Endothelial cell of umbilical vein (primary cell): Measurements from ENCODE around the gene TRAPPC2L.

Experiments used
- CTCF ChIP-seq, 2 donors: IDR thresholded peaks; 1 replicate in 1 of 2; 2 replicates in 1 of 2; pipeline ENCODE4 v1.5.1; 2011; ENCODE audit warnings: low read length in 2 of 2, mild to moderate bottlenecking in 2 of 2, moderate library complexity in 2 of 2, control low read depth in 1 of 2, inconsistent platforms in 1 of 2, low read depth in 1 of 2; ENCODE audit not compliant: insufficient read depth in 1 of 2; ENCODE audit errors: extremely low read depth in 1 of 2
- EZH2 ChIP-seq: IDR thresholded peaks from 2 replicates; pipeline ENCODE4 v1.6.1; 2012; ENCODE audit warnings: borderline replicate concordance, low read depth, mild to moderate bottlenecking, moderate library complexity, low read length, inconsistent platforms; ENCODE audit not compliant: severe bottlenecking
- FOS ChIP-seq: IDR thresholded peaks from 2 replicates; pipeline ENCODE4 v1.6.1; 2011; ENCODE audit warnings: mild to moderate bottlenecking, low read length, moderate library complexity, borderline replicate concordance; ENCODE audit not compliant: insufficient read depth
- GATA2 ChIP-seq: IDR thresholded peaks from 2 replicates; pipeline ENCODE4 v1.7.0; 2011; ENCODE audit warnings: low read depth, mild to moderate bottlenecking, moderate library complexity, mixed read lengths, low read length; ENCODE audit not compliant: insufficient read length, insufficient read depth
- MAX ChIP-seq: IDR thresholded peaks from 2 replicates; pipeline ENCODE4 v1.6.1; 2011; ENCODE audit not compliant: insufficient read depth, insufficient read length
- MYC ChIP-seq: IDR thresholded peaks from one replicate; pipeline ENCODE4 v1.6.1; 2011; ENCODE audit warnings: mild to moderate bottlenecking, low read depth, low read length
- POLR2A ChIP-seq: IDR thresholded peaks from 2 replicates; pipeline ENCODE4 v1.6.1; 2012; ENCODE audit warnings: low read depth, mild to moderate bottlenecking, control low read depth, low read length
- POLR2AphosphoS5 ChIP-seq: IDR thresholded peaks from 2 replicates; pipeline ENCODE4 v1.6.1; 2012; ENCODE audit warnings: low read depth, mild to moderate bottlenecking, control low read depth, low read length, moderate library complexity; ENCODE audit not compliant: insufficient read depth

GRCh38 chr16:88855736-88856121, 1.2 kb upstream of the TRAPPC2L start:
- no peak for TF ChIP-seq POLR2AphosphoS5
- TF ChIP-seq CTCF (IDR thresholded peaks at IDR 0.05; ENCODE audit: extremely low read depth in 1 of 2, insufficient read depth in 1 of 2, low read depth in 1 of 2, low read length in 2 of 2), result no peak
- no peak for TF ChIP-seq FOS
- TF ChIP-seq POLR2A, result no peak
- no peak for TF ChIP-seq EZH2
- TF ChIP-seq MYC, result no peak
- no peak for TF ChIP-seq MAX
- no peak for TF ChIP-seq GATA2
